ENCODE results near the gene PTCRA. TPM values are rescaled to one million over a fixed set of nuclear protein-coding genes. Genes with fewer than 3 reads are reported as not detected.
"Not testable (repeated sequence)": the region's sequence is repeated elsewhere in the genome, so short reads cannot be mapped to it uniquely, and the experiment has no call there.

PTCRA gene
- total and polyA plus RNA-seq, 4 donors = 0.37 to 5.5 (median 4.0) TPM

- no peak overlapping the region for H3K27ac ChIP-seq (ENCODE audit: low read depth in 1 of 2, low read length in 1 of 2)
- WGBS, 2 donors = 69 to 81% methylated on average over 2 of the region's 2 CpGs
- TF ChIP-seq, protein P1, sequence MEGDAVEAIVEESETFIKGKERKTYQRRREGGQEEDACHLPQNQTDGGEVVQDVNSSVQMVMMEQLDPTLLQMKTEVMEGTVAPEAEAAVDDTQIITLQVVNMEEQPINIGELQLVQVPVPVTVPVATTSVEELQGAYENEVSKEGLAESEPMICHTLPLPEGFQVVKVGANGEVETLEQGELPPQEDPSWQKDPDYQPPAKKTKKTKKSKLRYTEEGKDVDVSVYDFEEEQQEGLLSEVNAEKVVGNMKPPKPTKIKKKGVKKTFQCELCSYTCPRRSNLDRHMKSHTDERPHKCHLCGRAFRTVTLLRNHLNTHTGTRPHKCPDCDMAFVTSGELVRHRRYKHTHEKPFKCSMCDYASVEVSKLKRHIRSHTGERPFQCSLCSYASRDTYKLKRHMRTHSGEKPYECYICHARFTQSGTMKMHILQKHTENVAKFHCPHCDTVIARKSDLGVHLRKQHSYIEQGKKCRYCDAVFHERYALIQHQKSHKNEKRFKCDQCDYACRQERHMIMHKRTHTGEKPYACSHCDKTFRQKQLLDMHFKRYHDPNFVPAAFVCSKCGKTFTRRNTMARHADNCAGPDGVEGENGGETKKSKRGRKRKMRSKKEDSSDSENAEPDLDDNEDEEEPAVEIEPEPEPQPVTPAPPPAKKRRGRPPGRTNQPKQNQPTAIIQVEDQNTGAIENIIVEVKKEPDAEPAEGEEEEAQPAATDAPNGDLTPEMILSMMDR (IDR thresholded peaks at IDR 0.05; ENCODE audit: control extremely low read depth, extremely low read depth) = no peak
- no peak overlapping the region for H3K9ac ChIP-seq (ENCODE audit: insufficient read depth in 1 of 2, low read length in 2 of 2)
- peaks cover 0 to 2% (median 0%) of the 10 kb centered on the region in 4 donors for H3K36me3 ChIP-seq (ENCODE audit: control insufficient read depth in 4 of 4, insufficient read depth in 4 of 4, low read length in 4 of 4)
- H3K9me3 ChIP-seq (ENCODE audit: control insufficient read depth in 4 of 4, insufficient read depth in 3 of 4, low read length in 3 of 4) = no peaks in the 10 kb centered on the region
- no peaks in the 10 kb centered on the region for H3K27me3 ChIP-seq (ENCODE audit: control insufficient read depth in 3 of 3, insufficient read depth in 3 of 3, low read length in 2 of 3)
- H3K4me3 ChIP-seq = no peak overlapping the region
- no peaks in the 10 kb centered on the region for H3K4me1 ChIP-seq (ENCODE audit: control insufficient read depth in 5 of 5, insufficient read depth in 5 of 5, low read length in 5 of 5)
- DNase-seq (no peak), ATAC-seq (ENCODE audit: insufficient read depth, low FRiP score) (no peak)
Observed at GRCh38 chr6:42873313-42873712, 42.5 kb upstream of the PTCRA start.

- TF ChIP-seq, protein P1 (IDR thresholded peaks at IDR 0.05; ENCODE audit: control extremely low read depth, extremely low read depth) = no peak
- H3K4me1 ChIP-seq (ENCODE audit: control insufficient read depth in 5 of 5, insufficient read depth in 5 of 5, low read length in 5 of 5) = peaks cover 0 to 9% (median 2%) of the 10 kb centered on the region in 5 donors
- no peak overlapping the region for H3K27ac ChIP-seq (ENCODE audit: low read depth in 1 of 2, low read length in 1 of 2)
- DNase-seq = no peak
- H3K9me3 ChIP-seq (ENCODE audit: control insufficient read depth in 4 of 4, insufficient read depth in 3 of 4, low read length in 3 of 4) = no peaks in the 10 kb centered on the region
- WGBS, 2 donors = 66 to 89% methylated on average over 3 of the region's 3 CpGs
- no peaks in the 10 kb centered on the region for H3K27me3 ChIP-seq (ENCODE audit: control insufficient read depth in 3 of 3, insufficient read depth in 3 of 3, low read length in 2 of 3)
- no peak overlapping the region for H3K9ac ChIP-seq (ENCODE audit: insufficient read depth in 1 of 2, low read length in 2 of 2)
- H3K36me3 ChIP-seq (ENCODE audit: control insufficient read depth in 4 of 4, insufficient read depth in 4 of 4, low read length in 4 of 4) = peaks cover 0 to 4% (median under 1%) of the 10 kb centered on the region in 4 donors
- ATAC-seq (ENCODE audit: insufficient read depth, low FRiP score) = no peak
- no peak overlapping the region for H3K4me3 ChIP-seq
Observed at GRCh38 chr6:42877695-42878094, 38.2 kb upstream of the PTCRA start.

GRCh38 chr6:42879372-42880239 is 36.2 kb upstream of the PTCRA start, which contains the start of gene RPL7L1:
RPL7L1 (plus strand) TSS chr6:42879616; CDS start chr6:42879911, 295 bp downstream.
- no peaks in the 10 kb centered on the region for H3K27me3 ChIP-seq (ENCODE audit: control insufficient read depth in 3 of 3, insufficient read depth in 3 of 3, low read length in 2 of 3)
- 0% methylated on average over 41 of the region's 41 CpGs for WGBS, 2 donors
- peaks cover 0 to 9% (median 2%) of the 10 kb centered on the region in 5 donors for H3K4me1 ChIP-seq (ENCODE audit: control insufficient read depth in 5 of 5, insufficient read depth in 5 of 5, low read length in 5 of 5)
- H3K4me3 ChIP-seq = peak within 1 kb of the TSS; percentile 84
- peak within 1 kb of the TSS; percentile 95 to 96 for H3K27ac ChIP-seq (ENCODE audit: low read depth in 1 of 2, low read length in 1 of 2)
- ATAC-seq (ENCODE audit: insufficient read depth, low FRiP score) = peak; percentile 90
- DNase-seq = peak; percentile 88 to 95 (median 94)
- TF ChIP-seq, protein P1 (IDR thresholded peaks at IDR 0.05; ENCODE audit: control extremely low read depth, extremely low read depth) = no peak
- peaks cover 13 to 18% (median 17%) of the 10 kb centered on the region in 4 donors for H3K36me3 ChIP-seq (ENCODE audit: control insufficient read depth in 4 of 4, insufficient read depth in 4 of 4, low read length in 4 of 4)
- no peaks in the 10 kb centered on the region for H3K9me3 ChIP-seq (ENCODE audit: control insufficient read depth in 4 of 4, insufficient read depth in 3 of 4, low read length in 3 of 4)
- H3K9ac ChIP-seq (ENCODE audit: insufficient read depth in 1 of 2, low read length in 2 of 2) = peak within 1 kb of the TSS; percentile 99

- H3K36me3 ChIP-seq (ENCODE audit: control insufficient read depth in 4 of 4, insufficient read depth in 4 of 4, low read length in 4 of 4) = peaks cover 17 to 24% (median 23%) of the 10 kb centered on the region in 4 donors
- H3K9me3 ChIP-seq (ENCODE audit: control insufficient read depth in 4 of 4, insufficient read depth in 3 of 4, low read length in 3 of 4); DNase-seq; H3K27me3 ChIP-seq (ENCODE audit: control insufficient read depth in 3 of 3, insufficient read depth in 3 of 3, low read length in 2 of 3); ATAC-seq (ENCODE audit: insufficient read depth, low FRiP score); H3K4me1 ChIP-seq (ENCODE audit: control insufficient read depth in 5 of 5, insufficient read depth in 5 of 5, low read length in 5 of 5): not testable (repeated sequence)
- peak overlapping the region; percentile 99 for H3K9ac ChIP-seq (ENCODE audit: insufficient read depth in 1 of 2, low read length in 2 of 2)
- H3K4me3 ChIP-seq = peak overlapping the region; percentile 84
- peak overlapping the region; percentile 95 to 96 for H3K27ac ChIP-seq (ENCODE audit: low read depth in 1 of 2, low read length in 1 of 2)
- WGBS, 2 donors = 10 to 11% methylated on average over 25 of the region's 25 CpGs
Observed at GRCh38 chr6:42880240-42880817, 35.5 kb upstream of the PTCRA start.

- WGBS, 2 donors = 83 to 88% methylated on average over 12 of the region's 12 CpGs
- not testable (repeated sequence) for H3K27me3 ChIP-seq (ENCODE audit: control insufficient read depth in 3 of 3, insufficient read depth in 3 of 3, low read length in 2 of 3); H3K4me3 ChIP-seq; ATAC-seq (ENCODE audit: insufficient read depth, low FRiP score); H3K9me3 ChIP-seq (ENCODE audit: control insufficient read depth in 4 of 4, insufficient read depth in 3 of 4, low read length in 3 of 4); H3K4me1 ChIP-seq (ENCODE audit: control insufficient read depth in 5 of 5, insufficient read depth in 5 of 5, low read length in 5 of 5); DNase-seq
- Histone ChIP-seq H3K9ac (ENCODE audit: insufficient read depth in 1 of 2, low read length in 2 of 2) (peak overlapping the region in 1 of 2 donors; percentile 99), H3K36me3 (ENCODE audit: control insufficient read depth in 4 of 4, insufficient read depth in 4 of 4, low read length in 4 of 4) (peaks cover 22 to 29% (median 27%) of the 10 kb centered on the region in 4 donors), H3K27ac (ENCODE audit: low read depth in 1 of 2, low read length in 1 of 2) (peak overlapping the region in 1 of 2 donors; percentile 61)
Observed at GRCh38 chr6:42880871-42881270, 35.0 kb upstream of the PTCRA start.
